ENCODE measurements around the gene HCK. TPM values are rescaled to one million over a fixed set of nuclear protein-coding genes. Genes with fewer than 3 reads are reported as not detected.

HCK gene
- total and polyA plus RNA-seq, 2 experiments from 2014 or later = not detected

- H2AFZ ChIP-seq = no peak overlapping the region
- H3K9me3 ChIP-seq (ENCODE audit: low read depth) = no peaks in the 10 kb centered on the region
- no peaks in the 10 kb centered on the region for H3K36me3 ChIP-seq (ENCODE audit: low read depth)
- DNase-seq = no peak
- WGBS, 2 experiments (ENCODE audit: low coverage in 1 of 2, low lambda C conversion rate in 2 of 2, missing lambda C conversion rate in 2 of 2) = 59 to 65% methylated on average over 8 of the region's 8 CpGs
- no peaks in the 10 kb centered on the region for H3F3A ChIP-seq (ENCODE audit: insufficient read depth)
- no peaks in the 10 kb centered on the region for H3K4me1 ChIP-seq (ENCODE audit: insufficient read depth)
- TF ChIP-seq EZH2phosphoT487 (IDR thresholded peaks at IDR 0.05; ENCODE audit: insufficient read depth, low read depth) = no peak
- no peak for TF ChIP-seq EZH2 (IDR thresholded peaks at IDR 0.05; ENCODE audit: insufficient read depth, poor library complexity, severe bottlenecking)
- no peak overlapping the region for H3K9ac ChIP-seq
- no peaks in the 10 kb centered on the region for H3K9me2 ChIP-seq (ENCODE audit: insufficient read depth)
- no peak overlapping the region for H3K4me3 ChIP-seq
- in situ Hi-C loops (cut with MboI) = no loop called here
- H3K27me3 ChIP-seq (replicated peaks; ENCODE audit: insufficient read depth) = peaks cover 74% of the 10 kb centered on the region
- H3K27ac ChIP-seq = no peak overlapping the region
- no peaks in the 10 kb centered on the region for H4K20me1 ChIP-seq (ENCODE audit: insufficient read depth)
- no peak overlapping the region for H3K4me2 ChIP-seq (ENCODE audit: unreplicated experiment)
- H3K79me2 ChIP-seq (ENCODE audit: insufficient read depth) = no peaks in the 10 kb centered on the region
Observed at GRCh38 chr20:32057656-32058184, 5.7 kb downstream of the HCK start.

GRCh38 chr20:32059189-32059588, 7.1 kb downstream of the HCK start:
- H3K27me3 ChIP-seq (replicated peaks; ENCODE audit: insufficient read depth) = peaks cover 68% of the 10 kb centered on the region

GRCh38 chr20:32062776-32063170, 10.7 kb downstream of the HCK start:
- no peak for DNase-seq
- no peak overlapping the region for H3K4me3 ChIP-seq
- H3F3A ChIP-seq (ENCODE audit: insufficient read depth) = peaks cover 15% of the 10 kb centered on the region
- H3K27me3 ChIP-seq (replicated peaks; ENCODE audit: insufficient read depth) = peaks cover 45% of the 10 kb centered on the region
- H4K20me1 ChIP-seq (ENCODE audit: insufficient read depth) = no peaks in the 10 kb centered on the region
- 37 to 50% methylated on average over 4 of the region's 4 CpGs for WGBS, 2 experiments (ENCODE audit: low coverage in 1 of 2, low lambda C conversion rate in 2 of 2, missing lambda C conversion rate in 2 of 2)
- no peaks in the 10 kb centered on the region for H3K9me3 ChIP-seq (ENCODE audit: low read depth)
- no peak for TF ChIP-seq EZH2 (IDR thresholded peaks at IDR 0.05; ENCODE audit: insufficient read depth, poor library complexity, severe bottlenecking)
- TF ChIP-seq EZH2phosphoT487 (IDR thresholded peaks at IDR 0.05; ENCODE audit: insufficient read depth, low read depth) = no peak
- H3K4me2 ChIP-seq (ENCODE audit: unreplicated experiment) = no peak overlapping the region
- peaks cover 9% of the 10 kb centered on the region for H3K4me1 ChIP-seq (ENCODE audit: insufficient read depth)
- no peak overlapping the region for H3K27ac ChIP-seq
- no peak overlapping the region for H3K9ac ChIP-seq
- H3K9me2 ChIP-seq (ENCODE audit: insufficient read depth) = no peaks in the 10 kb centered on the region
- no peaks in the 10 kb centered on the region for H3K79me2 ChIP-seq (ENCODE audit: insufficient read depth)
- no peak overlapping the region for H2AFZ ChIP-seq
- no peaks in the 10 kb centered on the region for H3K36me3 ChIP-seq (ENCODE audit: low read depth)
- in situ Hi-C loops (cut with MboI) = no loop called here

More at GRCh38 chr20:32059189-32059588, 7.1 kb downstream of the HCK start:
- no peak overlapping the region for H3K9ac ChIP-seq
- in situ Hi-C loops (cut with MboI) = no loop called here
- H2AFZ ChIP-seq = no peak overlapping the region
- H3K79me2 ChIP-seq (ENCODE audit: insufficient read depth) = no peaks in the 10 kb centered on the region
- no peaks in the 10 kb centered on the region for H3K36me3 ChIP-seq (ENCODE audit: low read depth)
- TF ChIP-seq EZH2phosphoT487 (IDR thresholded peaks at IDR 0.05; ENCODE audit: insufficient read depth, low read depth) (no peak), EZH2 (IDR thresholded peaks at IDR 0.05; ENCODE audit: insufficient read depth, poor library complexity, severe bottlenecking) (no peak)
- H3K9me3 ChIP-seq (ENCODE audit: low read depth) = no peaks in the 10 kb centered on the region
- H3K4me3 ChIP-seq = no peak overlapping the region
- H3K9me2 ChIP-seq (ENCODE audit: insufficient read depth) = no peaks in the 10 kb centered on the region
- H3K4me1 ChIP-seq (ENCODE audit: insufficient read depth) = no peaks in the 10 kb centered on the region
- H3F3A ChIP-seq (ENCODE audit: insufficient read depth) = no peaks in the 10 kb centered on the region
- WGBS, 2 experiments (ENCODE audit: low coverage in 1 of 2, low lambda C conversion rate in 2 of 2, missing lambda C conversion rate in 2 of 2) = 72 to 83% methylated on average over 1 of the region's 1 CpG
- no peak overlapping the region for H3K4me2 ChIP-seq (ENCODE audit: unreplicated experiment)
- DNase-seq = no peak
- H4K20me1 ChIP-seq (ENCODE audit: insufficient read depth) = no peaks in the 10 kb centered on the region
- no peak overlapping the region for H3K27ac ChIP-seq

GRCh38 chr20:32063695-32064094, 11.7 kb downstream of the HCK start:
- no peak overlapping the region for H3K4me2 ChIP-seq (ENCODE audit: unreplicated experiment)
- 51 to 60% methylated on average over 4 of the region's 4 CpGs for WGBS, 2 experiments (ENCODE audit: low coverage in 1 of 2, low lambda C conversion rate in 2 of 2, missing lambda C conversion rate in 2 of 2)
- H3K36me3 ChIP-seq (ENCODE audit: low read depth) = no peaks in the 10 kb centered on the region
- no peak overlapping the region for H3K4me3 ChIP-seq
- no peak for DNase-seq
- TF ChIP-seq EZH2 (IDR thresholded peaks at IDR 0.05; ENCODE audit: insufficient read depth, poor library complexity, severe bottlenecking) (no peak), EZH2phosphoT487 (IDR thresholded peaks at IDR 0.05; ENCODE audit: insufficient read depth, low read depth) (no peak)
- no peaks in the 10 kb centered on the region for H3K79me2 ChIP-seq (ENCODE audit: insufficient read depth)
- peaks cover 17% of the 10 kb centered on the region for H3F3A ChIP-seq (ENCODE audit: insufficient read depth)
- in situ Hi-C loops (cut with MboI) = no loop called here
- H3K9me3 ChIP-seq (ENCODE audit: low read depth) = no peaks in the 10 kb centered on the region
- H3K9ac ChIP-seq = no peak overlapping the region
- H2AFZ ChIP-seq = no peak overlapping the region
- no peaks in the 10 kb centered on the region for H3K9me2 ChIP-seq (ENCODE audit: insufficient read depth)
- H3K4me1 ChIP-seq (ENCODE audit: insufficient read depth) = peaks cover 16% of the 10 kb centered on the region
- H4K20me1 ChIP-seq (ENCODE audit: insufficient read depth) = no peaks in the 10 kb centered on the region
- peaks cover 41% of the 10 kb centered on the region for H3K27me3 ChIP-seq (replicated peaks; ENCODE audit: insufficient read depth)
- H3K27ac ChIP-seq = no peak overlapping the region

- no peaks in the 10 kb centered on the region for H4K20me1 ChIP-seq (ENCODE audit: insufficient read depth)
- H3K9ac ChIP-seq = no peak overlapping the region
- TF ChIP-seq EZH2 (IDR thresholded peaks at IDR 0.05; ENCODE audit: insufficient read depth, poor library complexity, severe bottlenecking) (no peak), EZH2phosphoT487 (IDR thresholded peaks at IDR 0.05; ENCODE audit: insufficient read depth, low read depth) (no peak)
- peaks cover 24% of the 10 kb centered on the region for H3K4me1 ChIP-seq (ENCODE audit: insufficient read depth)
- no peak overlapping the region for H3K4me3 ChIP-seq
- DNase-seq = no peak
- WGBS, 2 experiments (ENCODE audit: low coverage in 1 of 2, low lambda C conversion rate in 2 of 2, missing lambda C conversion rate in 2 of 2) = 67 to 75% methylated on average over 7 of the region's 7 CpGs
- in situ Hi-C loops (cut with MboI) = no loop called here
- no peaks in the 10 kb centered on the region for H3K9me2 ChIP-seq (ENCODE audit: insufficient read depth)
- H3K79me2 ChIP-seq (ENCODE audit: insufficient read depth) = no peaks in the 10 kb centered on the region
- H3K36me3 ChIP-seq (ENCODE audit: low read depth) = no peaks in the 10 kb centered on the region
- peaks cover 31% of the 10 kb centered on the region for H3K27me3 ChIP-seq (replicated peaks; ENCODE audit: insufficient read depth)
- H2AFZ ChIP-seq = no peak overlapping the region
- H3K9me3 ChIP-seq (ENCODE audit: low read depth) = no peaks in the 10 kb centered on the region
- no peak overlapping the region for H3K4me2 ChIP-seq (ENCODE audit: unreplicated experiment)
- H3F3A ChIP-seq (ENCODE audit: insufficient read depth) = peaks cover 24% of the 10 kb centered on the region
- H3K27ac ChIP-seq = no peak overlapping the region
Observed at GRCh38 chr20:32064667-32065066, 12.6 kb downstream of the HCK start.

Measured in GM23248 (cell line).